Prostate gland (tissue), 2 donors: ENCODE data around the gene FAM131A. TPM values are rescaled to one million over a fixed set of nuclear protein-coding genes. Genes with fewer than 3 reads are reported as not detected.

ENCODE experiments used
- DNase-seq: peaks from one replicate; pipeline ENCODE4 v3.0.0-alpha.2; 2019; ENCODE audit warnings: low spot score
- H3K27ac ChIP-seq, 2 donors: fragments of 200-600 bp; sonication (generic); 2 replicates each; pipeline ENCODE4 v1.5.1; 2017 to 2019
- H3K27me3 ChIP-seq: fragments of 200-600 bp; sonication (generic); replicated peaks from 2 replicates; pipeline ENCODE4 v1.5.1; 2019; ENCODE audit not compliant: insufficient read depth
- H3K36me3 ChIP-seq, 2 donors: fragments of 200-600 bp; sonication (generic); 1 replicate in 1 of 2; 2 replicates in 1 of 2; pipeline versions ENCODE4 v1.5.1 to v1.8.1; 2017 to 2019
- H3K4me1 ChIP-seq: fragments of 200-600 bp; sonication (generic); replicated peaks from 2 replicates; pipeline ENCODE4 v1.5.1; 2019
- H3K4me3 ChIP-seq, 2 donors: fragments of 200-600 bp; sonication (generic); 2 replicates each; pipeline ENCODE4 v1.5.1; 2017 to 2019
- H3K9me3 ChIP-seq: fragments of 200-600 bp; sonication (generic); 2 replicates; pipeline ENCODE4 v1.5.1; 2017
- CTCF ChIP-seq, 4 experiments: fragments of 200-600 bp in 2 of 4; fragments of 450-650 bp in 2 of 4; sonication (generic) in 2 of 4; IDR thresholded peaks; 1 replicate in 3 of 4; 2 replicates in 1 of 4; pipeline ENCODE4 v1.5.1; 2016 to 2019; ENCODE audit warnings: antibody characterized with exemption in 4 of 4, mild to moderate bottlenecking in 2 of 4, moderate library complexity in 2 of 4
- POLR2A ChIP-seq: fragments of 450-650 bp; IDR thresholded peaks from one replicate; pipeline ENCODE4 v1.6.1; 2016; ENCODE audit warnings: antibody characterized with exemption, mild to moderate bottlenecking
- POLR2AphosphoS5 ChIP-seq: sonication (generic); formaldehyde crosslinking; IDR thresholded peaks from one replicate; pipeline ENCODE4 v1.6.1; 2017; ENCODE audit warnings: antibody characterized with exemption
- WGBS: methylation state at CpG from one replicate; pipeline ENCODE4 v1.1.5; 2018; 5-methylcytosine and 5-hydroxymethylcytosine counted together
- intact Hi-C: fragments of 100-400 bp; cut with DNase I; formaldehyde crosslinking; loops from one replicate; pipeline ENCODE4 v1.14.2; 2022
- total RNA-seq, 2 donors: library from RNA; depleted of rRNA; stranded (reverse); fragments of >200 nt; gene quantifications; one replicate each; pipeline ENCODE4 v1.1.0, GENCODE V29; 2016

FAM131A gene
- total RNA-seq, 2 donors from 2014 or later, result 22.0 to 71.0 TPM

GRCh38 chr3:184355261-184356040 lies 18.1 kb downstream of the FAM131A start:
- no peaks in the 10 kb centered on the region for H3K27me3 ChIP-seq
- H3K4me1 ChIP-seq, result no peaks in the 10 kb centered on the region
- H3K27ac ChIP-seq, result no peak overlapping the region
- no peak overlapping the region for H3K4me3 ChIP-seq
- intact Hi-C loops, result no loop called here
- 82% methylated on average over 18 of the region's 18 CpGs for WGBS
- H3K36me3 ChIP-seq, result peaks cover 0 to 6% of the 10 kb centered on the region in 2 donors
- no peaks in the 10 kb centered on the region for H3K9me3 ChIP-seq
- DNase-seq, result no peak
- no peak for TF ChIP-seq POLR2AphosphoS5
- no peak for TF ChIP-seq CTCF (IDR thresholded peaks at IDR 0.05)
- TF ChIP-seq POLR2A, result no peak

GRCh38 chr3:184357248-184358123 lies 20.1 kb downstream of the FAM131A start:
- Histone ChIP-seq H3K27me3 (no peaks in the 10 kb centered on the region), H3K27ac (no peak overlapping the region), H3K36me3 (peaks cover 0 to 6% of the 10 kb centered on the region in 2 donors), H3K9me3 (no peaks in the 10 kb centered on the region), H3K4me1 (no peaks in the 10 kb centered on the region), H3K4me3 (no peak overlapping the region)
- no peak for DNase-seq
- intact Hi-C loops, result no loop called here
- WGBS, result 92% methylated on average over 24 of the region's 24 CpGs
- TF ChIP-seq POLR2AphosphoS5 (no peak), POLR2A (no peak), CTCF (IDR thresholded peaks at IDR 0.05) (no peak)

GRCh38 chr3:184358124-184358767 lies 20.8 kb downstream of the FAM131A start:
- intact Hi-C loops, result no loop called here
- Histone ChIP-seq H3K4me3 (no peak overlapping the region), H3K27ac (no peak overlapping the region), H3K4me1 (no peaks in the 10 kb centered on the region), H3K36me3 (peaks cover 0 to 6% of the 10 kb centered on the region in 2 donors), H3K9me3 (no peaks in the 10 kb centered on the region), H3K27me3 (no peaks in the 10 kb centered on the region)
- TF ChIP-seq CTCF (IDR thresholded peaks at IDR 0.05) (no peak), POLR2A (no peak), POLR2AphosphoS5 (no peak)
- no peak for DNase-seq
- 93% methylated on average over 12 of the region's 12 CpGs for whole genome bisulfite sequencing

- H3K4me1 ChIP-seq, result peaks cover under 1% of the 10 kb centered on the region
- H3K27me3 ChIP-seq, result no peaks in the 10 kb centered on the region
Observed at GRCh38 chr3:184358921-184359350, 21.5 kb downstream of the FAM131A start.

More at GRCh38 chr3:184358921-184359350, 21.5 kb downstream of the FAM131A start:
- DNase-seq, result no peak
- no peak overlapping the region for H3K27ac ChIP-seq
- peaks cover 0 to 6% of the 10 kb centered on the region in 2 donors for H3K36me3 ChIP-seq
- 62% methylated on average over 14 of the region's 14 CpGs for WGBS
- TF ChIP-seq CTCF (IDR thresholded peaks at IDR 0.05), result no peak
- no peak for TF ChIP-seq POLR2AphosphoS5
- TF ChIP-seq POLR2A, result no peak
- no peaks in the 10 kb centered on the region for H3K9me3 ChIP-seq
- intact Hi-C loops, result no loop called here
- H3K4me3 ChIP-seq, result no peak overlapping the region
